ENCODE data around the gene SLC29A3. TPM values are rescaled to one million over a fixed set of nuclear protein-coding genes. Genes with fewer than 3 reads are reported as not detected.

SLC29A3 gene
- polyA plus RNA-seq, 1 donor (not counting 4 experiments of a cell fraction or from before 2014, with no cell fraction given), result 0.52 TPM

DNA sequence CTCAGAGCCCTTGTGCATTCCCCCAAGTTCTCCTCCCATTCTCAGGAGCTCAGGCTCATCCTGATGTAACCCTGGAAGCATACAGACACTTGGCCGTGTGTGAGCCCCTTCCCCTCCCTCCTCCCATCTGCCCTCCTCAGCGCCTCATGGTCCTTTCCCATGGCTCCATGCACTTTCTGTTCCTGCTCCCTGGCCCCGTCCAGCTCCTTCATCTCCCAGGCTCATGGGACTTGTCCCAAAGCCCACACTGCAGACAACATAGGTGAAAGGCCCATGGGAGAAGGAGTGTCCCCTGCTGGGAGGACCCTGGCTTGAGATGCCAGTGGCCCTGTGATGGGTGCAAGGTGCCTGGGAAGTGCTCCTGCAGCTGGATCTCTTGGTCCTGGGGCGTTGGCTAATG, 24.2 kb upstream of the SLC29A3 start:
- Histone ChIP-seq H3K9me1 (ENCODE audit: control insufficient read depth, extremely low read depth, insufficient read depth, low read length) (no peaks in the 10 kb centered on the region), H3K36me3 (ENCODE audit: control insufficient read depth in 2 of 2, extremely low read depth in 1 of 2, insufficient read depth in 2 of 2, low read length in 2 of 2) (peaks cover 0 to 2% of the 10 kb centered on the region in 2 experiments), H2AFZ (ENCODE audit: control insufficient read depth, low read length) (no peak overlapping the region), H3K9ac (ENCODE audit: control insufficient read depth, extremely low read depth, insufficient read depth, low read length) (no peak overlapping the region), H3K79me2 (ENCODE audit: control insufficient read depth, insufficient read depth, low read length) (no peaks in the 10 kb centered on the region), H3K4me1 (ENCODE audit: control insufficient read depth, extremely low read depth, insufficient read depth, low read length) (peaks cover 4% of the 10 kb centered on the region), H3K9me3 (ENCODE audit: control insufficient read depth, low read depth, low read length) (no peaks in the 10 kb centered on the region), H3K4me3 (ENCODE audit: control insufficient read depth in 2 of 3, extremely low read depth in 1 of 3, insufficient read depth in 2 of 3, low read depth in 1 of 3, low read length in 3 of 3) (no peak overlapping the region), H4K20me1 (ENCODE audit: control insufficient read depth, extremely low read depth, insufficient read depth, low read length) (peaks cover 5% of the 10 kb centered on the region), H3K27me3 (ENCODE audit: control insufficient read depth, extremely low read depth, insufficient read depth, low read length) (peaks cover 6% of the 10 kb centered on the region), H3K4me2 (ENCODE audit: control insufficient read depth, extremely low read depth, insufficient read depth, low read depth, low read length) (no peak overlapping the region), H3K27ac (ENCODE audit: control insufficient read depth, insufficient read depth, low read length) (no peak overlapping the region)
- no peak for FAIRE-seq
- TF ChIP-seq, protein P1, sequence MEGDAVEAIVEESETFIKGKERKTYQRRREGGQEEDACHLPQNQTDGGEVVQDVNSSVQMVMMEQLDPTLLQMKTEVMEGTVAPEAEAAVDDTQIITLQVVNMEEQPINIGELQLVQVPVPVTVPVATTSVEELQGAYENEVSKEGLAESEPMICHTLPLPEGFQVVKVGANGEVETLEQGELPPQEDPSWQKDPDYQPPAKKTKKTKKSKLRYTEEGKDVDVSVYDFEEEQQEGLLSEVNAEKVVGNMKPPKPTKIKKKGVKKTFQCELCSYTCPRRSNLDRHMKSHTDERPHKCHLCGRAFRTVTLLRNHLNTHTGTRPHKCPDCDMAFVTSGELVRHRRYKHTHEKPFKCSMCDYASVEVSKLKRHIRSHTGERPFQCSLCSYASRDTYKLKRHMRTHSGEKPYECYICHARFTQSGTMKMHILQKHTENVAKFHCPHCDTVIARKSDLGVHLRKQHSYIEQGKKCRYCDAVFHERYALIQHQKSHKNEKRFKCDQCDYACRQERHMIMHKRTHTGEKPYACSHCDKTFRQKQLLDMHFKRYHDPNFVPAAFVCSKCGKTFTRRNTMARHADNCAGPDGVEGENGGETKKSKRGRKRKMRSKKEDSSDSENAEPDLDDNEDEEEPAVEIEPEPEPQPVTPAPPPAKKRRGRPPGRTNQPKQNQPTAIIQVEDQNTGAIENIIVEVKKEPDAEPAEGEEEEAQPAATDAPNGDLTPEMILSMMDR (optimal IDR thresholded peaks at IDR 0.05 in 1 of 3, IDR thresholded peaks at IDR 0.05 in 1 of 3, conservative IDR thresholded peaks at IDR 0.05 in 1 of 3; ENCODE audit: extremely low read depth in 1 of 3, insufficient read depth in 2 of 3, low read length in 3 of 3), result no peak
- TF ChIP-seq EZH2 (IDR thresholded peaks at IDR 0.05; ENCODE audit: low read length), result no peak
- dilution Hi-C loops (cut with MboI; ENCODE audit: extremely low pct_ligation_motif_present, low sequenced_read_pairs), result no loop called here
- no peak for DNase-seq (ENCODE audit: low read depth, low spot score)

DNA sequence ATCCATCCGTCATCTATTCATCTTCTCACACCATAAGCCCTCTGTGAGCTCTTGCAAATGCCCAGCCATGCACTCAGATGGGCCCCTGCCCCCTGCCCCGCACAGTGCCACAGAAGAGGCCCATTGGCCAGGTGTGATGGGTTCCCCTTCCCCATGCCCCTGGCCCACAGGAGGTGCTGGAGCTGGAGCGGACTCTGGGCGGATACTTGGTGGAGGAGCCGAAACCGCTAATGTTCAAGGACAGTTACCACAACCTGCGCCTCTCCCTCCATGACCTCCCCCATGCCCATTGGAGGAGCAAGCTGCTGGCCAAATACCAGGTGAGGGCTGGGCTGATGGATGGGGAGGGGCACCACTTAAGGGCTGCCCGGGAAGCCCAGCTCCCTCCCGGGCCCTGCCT, 23.4 kb upstream of the SLC29A3 start:
- Histone ChIP-seq H3K79me2 (ENCODE audit: control insufficient read depth, insufficient read depth, low read length) (no peaks in the 10 kb centered on the region), H3K27me3 (ENCODE audit: control insufficient read depth, extremely low read depth, insufficient read depth, low read length) (peaks cover 6% of the 10 kb centered on the region), H3K36me3 (ENCODE audit: control insufficient read depth in 2 of 2, extremely low read depth in 1 of 2, insufficient read depth in 2 of 2, low read length in 2 of 2) (peaks cover 0 to 2% of the 10 kb centered on the region in 2 experiments), H3K9ac (ENCODE audit: control insufficient read depth, extremely low read depth, insufficient read depth, low read length) (no peak overlapping the region), H3K9me1 (ENCODE audit: control insufficient read depth, extremely low read depth, insufficient read depth, low read length) (no peaks in the 10 kb centered on the region), H3K4me1 (ENCODE audit: control insufficient read depth, extremely low read depth, insufficient read depth, low read length) (peaks cover 8% of the 10 kb centered on the region), H3K9me3 (ENCODE audit: control insufficient read depth, low read depth, low read length) (no peaks in the 10 kb centered on the region), H4K20me1 (ENCODE audit: control insufficient read depth, extremely low read depth, insufficient read depth, low read length) (peaks cover 5% of the 10 kb centered on the region), H3K4me3 (ENCODE audit: control insufficient read depth in 2 of 3, extremely low read depth in 1 of 3, insufficient read depth in 2 of 3, low read depth in 1 of 3, low read length in 3 of 3) (no peak overlapping the region), H3K4me2 (ENCODE audit: control insufficient read depth, extremely low read depth, insufficient read depth, low read depth, low read length) (no peak overlapping the region), H2AFZ (ENCODE audit: control insufficient read depth, low read length) (no peak overlapping the region), H3K27ac (ENCODE audit: control insufficient read depth, insufficient read depth, low read length) (no peak overlapping the region)
- TF ChIP-seq, protein P1 (optimal IDR thresholded peaks at IDR 0.05 in 1 of 3, IDR thresholded peaks at IDR 0.05 in 1 of 3, conservative IDR thresholded peaks at IDR 0.05 in 1 of 3; ENCODE audit: extremely low read depth in 1 of 3, insufficient read depth in 2 of 3, low read length in 3 of 3), result no peak
- no peak for TF ChIP-seq EZH2 (IDR thresholded peaks at IDR 0.05; ENCODE audit: low read length)
- dilution Hi-C loops (cut with MboI; ENCODE audit: extremely low pct_ligation_motif_present, low sequenced_read_pairs), result no loop called here
- DNase-seq (ENCODE audit: low read depth, low spot score) (no peak), FAIRE-seq (no peak)
